ENCODE measurements around the gene ATXN7L1. TPM values are rescaled to one million over a fixed set of nuclear protein-coding genes. Genes with fewer than 3 reads are reported as not detected.

ATXN7L1 gene
- polyA plus RNA-seq, 6 donors from 2014 or later, result 9.8 to 18.2 (median 10.8) TPM

GRCh38 chr7:105808703-105809590 lies 67.5 kb downstream of the ATXN7L1 start:
- Mint-ChIP-seq H3K27ac (peak overlapping the region in 5 of 6 donors; percentile 4 to 79 (median 34)), H3K4me1 (peaks cover 11 to 38% (median 15%) of the 10 kb centered on the region in 3 donors), H3K9me3 (peaks cover 0 to 3% (median 0%) of the 10 kb centered on the region in 7 donors), H3K4me3 (no peak overlapping the region), H3K36me3 (no peaks in the 10 kb centered on the region), H3K27me3 (peaks cover 0 to 11% (median 6%) of the 10 kb centered on the region in 3 donors)
- DNase-seq (peak; percentile 71), ATAC-seq (ENCODE audit: low read depth in 2 of 2) (peak; percentile 99)

GRCh38 chr7:105808209-105808608 lies 68.2 kb downstream of the ATXN7L1 start:
- no peak for ATAC-seq (ENCODE audit: low read depth in 2 of 2)
- Mint-ChIP-seq H3K27me3 (peaks cover 0 to 6% (median 4%) of the 10 kb centered on the region in 3 donors), H3K9me3 (peaks cover 0 to 3% (median 0%) of the 10 kb centered on the region in 7 donors), H3K4me3 (no peak overlapping the region), H3K27ac (no peak overlapping the region), H3K4me1 (peaks cover 11 to 38% (median 15%) of the 10 kb centered on the region in 3 donors), H3K36me3 (no peaks in the 10 kb centered on the region)
- DNase-seq, result no peak

GRCh38 chr7:105807448-105807762 lies 69.0 kb downstream of the ATXN7L1 start:
- H3K36me3 Mint-ChIP-seq, result no peaks in the 10 kb centered on the region
- DNase-seq (no peak), ATAC-seq (ENCODE audit: low read depth in 2 of 2) (no peak)
- peaks cover 0 to 6% (median 4%) of the 10 kb centered on the region in 3 donors for H3K27me3 Mint-ChIP-seq
- H3K4me3 Mint-ChIP-seq, result no peak overlapping the region
- H3K9me3 Mint-ChIP-seq, result peaks cover 0 to 3% (median 0%) of the 10 kb centered on the region in 7 donors
- no peak overlapping the region for H3K27ac Mint-ChIP-seq
- peaks cover 11 to 38% (median 15%) of the 10 kb centered on the region in 3 donors for H3K4me1 Mint-ChIP-seq

- H3K27me3 Mint-ChIP-seq, result peaks cover 0 to 6% (median 4%) of the 10 kb centered on the region in 3 donors
- ATAC-seq (ENCODE audit: low read depth in 2 of 2), result no peak
- peaks cover 0 to 3% (median 0%) of the 10 kb centered on the region in 7 donors for H3K9me3 Mint-ChIP-seq
- peaks cover 11 to 38% (median 15%) of the 10 kb centered on the region in 3 donors for H3K4me1 Mint-ChIP-seq
- no peaks in the 10 kb centered on the region for H3K36me3 Mint-ChIP-seq
- peak overlapping the region in 1 of 6 donors; percentile 21 for H3K27ac Mint-ChIP-seq
- no peak overlapping the region for H3K4me3 Mint-ChIP-seq
- DNase-seq, result no peak
Observed at GRCh38 chr7:105806592-105807447, 69.6 kb downstream of the ATXN7L1 start.

DNA sequence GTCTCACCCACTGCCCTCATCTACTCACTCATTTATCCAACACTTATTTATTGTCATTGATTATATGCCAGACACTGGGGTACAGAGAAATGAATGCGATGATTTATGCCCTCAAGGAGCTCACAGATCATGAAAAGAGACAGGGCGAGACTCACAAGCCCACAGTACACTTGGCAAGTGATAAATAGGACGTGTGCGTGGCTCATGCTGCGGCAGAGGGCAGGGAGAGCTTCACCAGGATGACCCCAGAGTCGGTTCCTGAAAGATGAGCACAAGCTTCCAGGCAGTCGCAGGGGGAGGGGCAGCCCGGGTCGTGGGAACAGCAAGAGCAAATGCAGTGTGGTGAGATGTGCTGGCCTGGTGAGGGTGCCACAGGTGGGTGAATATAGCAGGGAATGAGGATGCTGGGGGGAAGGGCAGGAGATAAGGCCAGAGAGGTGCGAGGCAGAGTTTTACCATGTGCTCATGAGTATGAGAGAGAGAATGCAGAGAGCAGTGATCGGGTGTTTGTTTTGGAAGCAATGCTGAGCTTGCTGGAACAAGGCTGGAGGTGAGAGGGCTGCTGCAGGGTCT lies 70.9 kb downstream of the ATXN7L1 start:
- H3K36me3 Mint-ChIP-seq, result no peaks in the 10 kb centered on the region
- no peak for DNase-seq
- ATAC-seq (ENCODE audit: low read depth in 2 of 2), result no peak
- peaks cover 0 to 6% (median 2%) of the 10 kb centered on the region in 3 donors for H3K27me3 Mint-ChIP-seq
- H3K9me3 Mint-ChIP-seq, result peaks cover 0 to 3% (median 0%) of the 10 kb centered on the region in 7 donors
- H3K4me1 Mint-ChIP-seq, result peaks cover 11 to 38% (median 15%) of the 10 kb centered on the region in 3 donors
- H3K4me3 Mint-ChIP-seq, result no peak overlapping the region
- H3K27ac Mint-ChIP-seq, result peak overlapping the region in 2 of 6 donors; percentile 7 to 88

DNA sequence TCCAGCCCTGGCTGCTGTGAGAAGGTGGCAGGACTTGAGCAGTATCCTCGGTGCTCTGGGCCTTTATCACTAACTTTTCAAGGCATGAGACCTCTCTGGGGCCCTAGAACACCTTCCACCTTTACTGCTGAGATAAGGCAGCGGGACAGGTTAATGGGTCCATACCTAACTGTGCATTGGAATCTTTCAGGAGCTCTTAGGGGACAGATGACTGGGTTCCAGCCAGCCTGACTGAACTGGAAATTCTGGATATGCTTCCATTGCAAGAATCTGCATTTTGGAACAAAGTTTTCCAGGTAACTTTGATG lies 73.0 kb downstream of the ATXN7L1 start:
- no peaks in the 10 kb centered on the region for H3K9me3 Mint-ChIP-seq
- H3K4me3 Mint-ChIP-seq, result no peak overlapping the region
- ATAC-seq (ENCODE audit: low read depth in 2 of 2) (no peak), DNase-seq (no peak)
- no peaks in the 10 kb centered on the region for H3K36me3 Mint-ChIP-seq
- no peak overlapping the region for H3K27ac Mint-ChIP-seq
- H3K27me3 Mint-ChIP-seq, result peaks cover 0 to 6% (median 0%) of the 10 kb centered on the region in 3 donors
- H3K4me1 Mint-ChIP-seq, result peaks cover 11 to 21% (median 15%) of the 10 kb centered on the region in 3 donors

DNA sequence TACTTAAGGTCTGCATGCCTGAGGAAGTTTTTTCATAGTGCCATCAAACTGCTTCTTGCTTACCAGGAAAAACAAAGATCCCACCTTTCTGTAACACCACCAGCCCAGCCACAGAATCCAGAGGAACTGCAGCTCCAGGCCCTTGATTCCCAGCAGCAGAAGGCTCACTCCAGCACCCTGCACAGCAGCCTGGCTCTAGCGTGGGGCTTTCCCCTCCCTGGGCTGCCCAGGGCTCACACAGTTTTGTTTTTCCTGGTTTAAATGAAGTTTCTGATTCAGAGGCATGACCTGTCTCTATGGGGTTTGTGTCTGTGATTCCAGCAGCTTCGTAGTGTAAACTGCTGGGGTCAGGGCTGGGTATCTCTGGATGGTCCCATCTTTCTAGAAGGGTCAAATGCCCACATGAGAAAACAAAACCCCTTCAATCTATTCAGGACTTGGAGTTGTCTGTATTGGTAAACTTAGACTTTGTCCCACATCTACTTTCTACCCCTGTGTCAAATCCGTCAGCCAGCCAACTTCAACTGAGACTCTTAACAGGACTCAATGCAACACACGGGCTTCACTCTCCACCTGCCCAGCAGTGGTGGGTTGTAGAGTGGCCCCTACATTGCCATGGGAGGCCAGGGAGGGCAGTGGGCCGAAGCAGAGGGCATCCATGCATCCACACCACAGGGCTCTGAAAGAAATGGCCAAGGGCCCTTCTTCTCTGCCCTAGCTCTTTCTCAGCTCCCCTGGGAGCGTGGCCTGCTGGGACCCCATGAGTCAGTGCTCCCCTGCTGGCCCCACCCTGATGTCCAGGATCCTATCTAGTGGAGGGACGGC lies 73.6 kb downstream of the ATXN7L1 start:
- Mint-ChIP-seq H3K27ac (no peak overlapping the region), H3K4me1 (peaks cover 11 to 16% (median 15%) of the 10 kb centered on the region in 3 donors), H3K27me3 (peaks cover 0 to 6% (median 0%) of the 10 kb centered on the region in 3 donors), H3K4me3 (no peak overlapping the region), H3K9me3 (no peaks in the 10 kb centered on the region), H3K36me3 (no peaks in the 10 kb centered on the region)
- DNase-seq (no peak), ATAC-seq (ENCODE audit: low read depth in 2 of 2) (no peak)

GRCh38 chr7:105800849-105801534 lies 75.4 kb downstream of the ATXN7L1 start:
- H3K27ac Mint-ChIP-seq, result peak overlapping the region in 1 of 6 donors; percentile 35
- no peak overlapping the region for H3K4me3 Mint-ChIP-seq
- H3K36me3 Mint-ChIP-seq, result no peaks in the 10 kb centered on the region
- peaks cover 3 to 5% (median 4%) of the 10 kb centered on the region in 3 donors for H3K4me1 Mint-ChIP-seq
- ATAC-seq (ENCODE audit: low read depth in 2 of 2) (no peak), DNase-seq (no peak)
- peaks cover 0 to 6% (median 0%) of the 10 kb centered on the region in 3 donors for H3K27me3 Mint-ChIP-seq
- H3K9me3 Mint-ChIP-seq, result no peaks in the 10 kb centered on the region

GRCh38 chr7:105800442-105800841 lies 76.0 kb downstream of the ATXN7L1 start:
- peaks cover 0 to 5% (median 0%) of the 10 kb centered on the region in 3 donors for H3K27me3 Mint-ChIP-seq
- no peak for ATAC-seq (ENCODE audit: low read depth in 2 of 2)

GRCh38 chr7:105799677-105800076 lies 76.7 kb downstream of the ATXN7L1 start:
- H3K27ac Mint-ChIP-seq, result no peak overlapping the region
- DNase-seq (no peak), ATAC-seq (ENCODE audit: low read depth in 2 of 2) (no peak)
- peaks cover 0 to 4% (median 0%) of the 10 kb centered on the region in 3 donors for H3K4me1 Mint-ChIP-seq
- no peaks in the 10 kb centered on the region for H3K36me3 Mint-ChIP-seq
- no peaks in the 10 kb centered on the region for H3K9me3 Mint-ChIP-seq
- no peak overlapping the region for H3K4me3 Mint-ChIP-seq
- no peaks in the 10 kb centered on the region for H3K27me3 Mint-ChIP-seq

More at GRCh38 chr7:105800442-105800841, 76.0 kb downstream of the ATXN7L1 start:
- Mint-ChIP-seq H3K4me1 (peaks cover 0 to 4% (median under 1%) of the 10 kb centered on the region in 3 donors), H3K4me3 (no peak overlapping the region), H3K36me3 (no peaks in the 10 kb centered on the region), H3K9me3 (no peaks in the 10 kb centered on the region), H3K27ac (peak overlapping the region in 2 of 6 donors; percentile 35 to 39)
- no peak for DNase-seq

GRCh38 chr7:105799006-105799405 lies 77.4 kb downstream of the ATXN7L1 start:
- Mint-ChIP-seq H3K27me3 (no peaks in the 10 kb centered on the region), H3K9me3 (no peaks in the 10 kb centered on the region)

DNA sequence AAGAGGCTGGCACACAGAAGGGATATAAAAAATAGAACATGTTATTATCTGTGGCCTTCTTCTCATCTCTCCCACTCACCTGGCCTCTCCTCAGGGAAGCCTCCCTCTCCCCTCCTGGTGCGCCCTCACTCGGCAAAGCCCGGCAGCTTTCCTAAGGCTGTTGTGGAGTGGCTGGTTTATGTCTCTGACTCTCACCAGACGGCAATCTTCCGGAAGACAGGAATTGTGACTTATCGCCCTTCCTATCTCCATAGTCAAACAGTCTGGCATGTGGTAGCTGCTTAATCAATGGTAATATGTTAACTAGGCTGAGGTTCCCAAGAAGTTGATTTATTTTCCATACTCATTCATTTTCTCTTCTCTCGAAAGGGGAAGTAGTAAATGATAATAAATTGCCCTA lies 78.7 kb downstream of the ATXN7L1 start:
- Mint-ChIP-seq H3K27me3 (no peaks in the 10 kb centered on the region), H3K4me3 (no peak overlapping the region), H3K4me1 (peaks cover 0 to 4% (median 0%) of the 10 kb centered on the region in 3 donors), H3K27ac (no peak overlapping the region), H3K9me3 (no peaks in the 10 kb centered on the region), H3K36me3 (no peaks in the 10 kb centered on the region)
- no peak for DNase-seq
- no peak for ATAC-seq (ENCODE audit: low read depth in 2 of 2)

More at GRCh38 chr7:105799006-105799405, 77.4 kb downstream of the ATXN7L1 start:
- no peak overlapping the region for H3K27ac Mint-ChIP-seq
- ATAC-seq (ENCODE audit: low read depth in 2 of 2), result no peak
- peaks cover 0 to 4% (median 0%) of the 10 kb centered on the region in 3 donors for H3K4me1 Mint-ChIP-seq
- no peak for DNase-seq
- H3K36me3 Mint-ChIP-seq, result no peaks in the 10 kb centered on the region
- no peak overlapping the region for H3K4me3 Mint-ChIP-seq

Data from naive B cell (primary cell).